Ishikawa (cell line): Measurements from ENCODE around the gene BRAT1.

ENCODE experiments used
- CEBPB ChIP-seq: IDR thresholded peaks from 2 replicates; pipeline ENCODE4 v1.6.1; 2012
- EP300 ChIP-seq: IDR thresholded peaks from 2 replicates; pipeline ENCODE4 v1.6.1; 2012; ENCODE audit warnings: borderline replicate concordance
- MAX ChIP-seq: IDR thresholded peaks from 2 replicates; pipeline ENCODE4 v1.6.1; 2012
- RAD21 ChIP-seq: IDR thresholded peaks from 2 replicates; pipeline ENCODE4 v1.6.1; 2012; ENCODE audit warnings: low read depth

- TF ChIP-seq CEBPB, result no peak
- TF ChIP-seq MAX, result no peak
- no peak for TF ChIP-seq RAD21
- no peak for TF ChIP-seq EP300
Measured at GRCh38 chr7:2542011-2542915, 13.1 kb downstream of the BRAT1 start.
